SU-DHL-6 (cell line): Measurements from ENCODE around the gene NEGR1.

Experiments used
- H2AFZ ChIP-seq: fragments of 200-600 bp; sonication (generic); 2 replicates; pipeline ENCODE4 v1.6.1; 2014; ENCODE audit warnings: low read depth, mild to moderate bottlenecking, moderate library complexity, mixed read lengths, antibody characterized with exemption, low read length; ENCODE audit not compliant: severe bottlenecking
- H3F3A ChIP-seq: fragments of 200-600 bp; shearing (Covaris generic); 2 replicates; pipeline ENCODE4 v1.6.0; 2016; ENCODE audit warnings: antibody characterized with exemption, mild to moderate bottlenecking; ENCODE audit not compliant: insufficient read depth
- H3K27ac ChIP-seq: fragments of 200-600 bp; sonication (generic); 2 replicates; pipeline ENCODE4 v1.5.1; 2016; ENCODE audit warnings: low read depth, mild to moderate bottlenecking, low read length, moderate library complexity, mixed read lengths
- H3K27me3 ChIP-seq: fragments of 200-600 bp; sonication (generic), shearing (Covaris generic); 2 replicates; pipeline ENCODE4 v1.6.0; 2014; ENCODE audit warnings: mild to moderate bottlenecking, low read length
- H3K36me3 ChIP-seq: fragments of 200-600 bp; sonication (generic); 2 replicates; pipeline ENCODE4 v1.6.1; 2014; ENCODE audit warnings: mild to moderate bottlenecking, low read length, mixed read lengths
- H3K4me2 ChIP-seq: fragments of 300-600, 200-600 bp; shearing (Covaris generic), sonication (generic); 2 replicates; pipeline ENCODE4 v1.6.0; 2014; ENCODE audit warnings: low read length, low read depth, mild to moderate bottlenecking; ENCODE audit not compliant: poor library complexity, severe bottlenecking
- H3K4me3 ChIP-seq: fragments of 200-600 bp; sonication (generic); 2 replicates; pipeline ENCODE4 v1.5.1; 2014; ENCODE audit warnings: antibody characterized with exemption, low read length, mild to moderate bottlenecking, mixed read lengths; ENCODE audit not compliant: insufficient read depth, poor library complexity, severe bottlenecking
- H3K79me2 ChIP-seq: fragments of 200-600 bp; sonication (generic); 2 replicates; pipeline ENCODE4 v1.6.1; 2014; ENCODE audit warnings: mild to moderate bottlenecking, low read length, moderate library complexity; ENCODE audit not compliant: insufficient read depth
- H3K9ac ChIP-seq: fragments of 200-600 bp; sonication (generic); 2 replicates; pipeline ENCODE4 v1.7.0; 2014; ENCODE audit warnings: mild to moderate bottlenecking, low read length
- H3K9me2 ChIP-seq: fragments of 200-600 bp; sonication (generic); replicated peaks from 2 replicates; pipeline ENCODE4 v1.6.1; 2014; ENCODE audit warnings: low read length; ENCODE audit not compliant: insufficient read depth
- H3K9me3 ChIP-seq: fragments of 200-600 bp; sonication (generic); 2 replicates; pipeline ENCODE4 v1.6.1; 2014; ENCODE audit warnings: low read length, mixed read lengths; ENCODE audit not compliant: insufficient read depth
- H4K20me1 ChIP-seq: fragments of 200-600 bp; sonication (generic); 2 replicates; pipeline ENCODE4 v1.6.1; 2014; ENCODE audit warnings: low read depth, mild to moderate bottlenecking, antibody characterized with exemption, low read length, moderate library complexity, mixed read lengths
- CTCF ChIP-seq: fragments of 200-600 bp; sonication (generic); IDR thresholded peaks from one replicate; pipeline ENCODE4 v1.5.1; 2017; ENCODE audit warnings: antibody characterized with exemption, mild to moderate bottlenecking, low read length, moderate library complexity; ENCODE audit not compliant: insufficient read depth, poor library complexity, severe bottlenecking
- EZH2phosphoT487 ChIP-seq: fragments of 200-600 bp; sonication (generic), shearing (Covaris generic); conservative IDR thresholded peaks from 2 replicates; pipeline ENCODE4 v1.6.1; 2018; ENCODE audit warnings: mild to moderate bottlenecking, antibody characterized with exemption, low read length, moderate library complexity, mixed read lengths

The NEGR1 gene

DNA sequence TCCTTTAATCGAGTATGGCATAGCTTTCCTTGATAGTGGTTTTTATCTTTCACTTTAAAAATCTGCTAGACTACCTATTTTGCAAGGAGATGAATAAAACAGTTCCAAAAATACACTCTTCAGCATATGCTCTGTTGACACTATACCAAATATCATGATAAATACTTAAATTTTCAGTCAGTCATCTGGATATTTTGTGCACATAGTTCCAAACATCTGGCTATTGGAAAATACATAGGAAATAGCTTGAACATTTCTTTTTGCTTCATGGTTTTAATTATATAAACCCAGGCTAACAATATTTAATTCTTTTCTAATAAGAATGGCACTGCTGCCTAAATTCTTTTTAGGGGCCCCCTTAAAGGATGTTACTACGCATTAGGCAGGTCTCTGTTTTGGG lies 342.1 kb downstream of the NEGR1 start:
- no peak for TF ChIP-seq EZH2phosphoT487
- no peak for TF ChIP-seq CTCF
- Histone ChIP-seq H3K9me2 (no peaks in the 10 kb centered on the region), H3K27ac (no peak overlapping the region), H3F3A (no peaks in the 10 kb centered on the region), H3K4me2 (no peak overlapping the region), H4K20me1 (no peaks in the 10 kb centered on the region), H3K27me3 (no peaks in the 10 kb centered on the region), H3K4me3 (no peak overlapping the region), H2AFZ (no peak overlapping the region), H3K9ac (no peak overlapping the region), H3K36me3 (no peaks in the 10 kb centered on the region), H3K79me2 (no peaks in the 10 kb centered on the region), H3K9me3 (no peaks in the 10 kb centered on the region)

DNA sequence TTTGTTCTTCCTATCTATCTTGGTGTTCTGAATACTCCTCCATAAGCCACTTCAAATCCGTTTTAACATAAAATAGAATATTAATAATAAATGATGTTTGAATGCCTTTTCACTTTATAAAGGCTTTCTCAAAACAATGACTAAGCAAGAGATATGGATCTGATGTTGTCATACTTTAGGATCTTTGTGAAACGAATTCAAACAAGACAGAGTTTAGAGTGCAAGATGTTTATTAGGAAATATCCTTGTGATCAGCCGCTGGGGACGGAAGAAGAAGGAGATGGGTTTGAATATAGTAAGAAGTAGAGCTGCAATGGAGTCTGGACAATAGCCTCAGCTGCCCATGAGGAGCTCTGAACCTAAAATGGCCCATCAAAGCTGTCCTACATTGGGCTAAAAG lies 351.8 kb downstream of the NEGR1 start:
- H3K79me2 ChIP-seq: no peaks in the 10 kb centered on the region
- no peak overlapping the region for H3K27ac ChIP-seq
- H3K27me3 ChIP-seq: no peaks in the 10 kb centered on the region
- H3K9me3 ChIP-seq: no peaks in the 10 kb centered on the region
- no peaks in the 10 kb centered on the region for H3K9me2 ChIP-seq
- H2AFZ ChIP-seq: no peak overlapping the region
- no peak overlapping the region for H3K4me3 ChIP-seq
- no peaks in the 10 kb centered on the region for H3F3A ChIP-seq
- H3K36me3 ChIP-seq: no peaks in the 10 kb centered on the region
- H3K9ac ChIP-seq: no peak overlapping the region
- TF ChIP-seq CTCF (no peak), EZH2phosphoT487 (no peak)
- H4K20me1 ChIP-seq: no peaks in the 10 kb centered on the region
- H3K4me2 ChIP-seq: no peak overlapping the region

DNA sequence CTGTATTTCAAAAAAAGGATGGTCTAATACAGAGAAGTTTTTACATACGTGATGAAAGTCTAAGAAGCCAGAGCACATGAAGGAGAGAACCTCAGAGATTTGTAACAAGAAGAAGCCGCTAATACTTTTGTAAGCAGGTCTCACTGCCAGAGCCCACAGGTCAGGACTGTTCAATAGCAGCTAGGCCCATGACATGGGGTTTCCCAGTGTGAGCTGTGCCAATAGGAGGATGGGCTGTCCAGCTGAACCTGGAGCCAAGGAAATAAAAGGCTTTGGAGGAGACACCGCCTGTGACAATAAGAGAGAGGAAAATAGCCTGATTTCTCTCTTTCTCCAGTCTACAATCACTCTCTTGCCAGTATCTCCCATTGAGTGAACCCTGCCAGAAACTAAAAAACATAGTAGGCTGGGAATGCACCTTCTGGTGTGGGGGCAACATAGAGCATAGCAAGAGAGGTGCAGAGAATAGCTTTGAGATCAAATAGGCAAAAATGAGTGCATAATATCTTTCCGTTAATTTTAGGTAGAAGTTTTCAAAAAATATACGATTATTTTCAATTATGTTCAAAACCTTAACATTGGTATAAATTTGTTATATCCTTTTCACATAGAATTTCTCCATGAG lies 360.3 kb downstream of the NEGR1 start:
- no peaks in the 10 kb centered on the region for H3K9me3 ChIP-seq
- no peak overlapping the region for H3K4me2 ChIP-seq
- TF ChIP-seq CTCF (no peak), EZH2phosphoT487 (no peak)
- H3K9ac ChIP-seq: no peak overlapping the region
- no peaks in the 10 kb centered on the region for H3K27me3 ChIP-seq
- no peaks in the 10 kb centered on the region for H3K36me3 ChIP-seq
- no peaks in the 10 kb centered on the region for H3F3A ChIP-seq
- H4K20me1 ChIP-seq: no peaks in the 10 kb centered on the region
- no peaks in the 10 kb centered on the region for H3K9me2 ChIP-seq
- no peak overlapping the region for H3K4me3 ChIP-seq
- no peaks in the 10 kb centered on the region for H3K79me2 ChIP-seq
- H3K27ac ChIP-seq: no peak overlapping the region
- H2AFZ ChIP-seq: no peak overlapping the region
